Activated CD8-positive, alpha-beta memory T cell treated with anti-CD3 and anti-CD28 coated beads for 48 hours (primary cell): ENCODE results near the gene SEMA3D.

ENCODE experiments used
- DNase-seq, 3 experiments: peaks; one replicate each; pipeline ENCODE4 v3.0.0-alpha.2; 2020; ENCODE audit warnings: low read depth in 2 of 3, low spot score in 2 of 3

Gene SEMA3D

DNA sequence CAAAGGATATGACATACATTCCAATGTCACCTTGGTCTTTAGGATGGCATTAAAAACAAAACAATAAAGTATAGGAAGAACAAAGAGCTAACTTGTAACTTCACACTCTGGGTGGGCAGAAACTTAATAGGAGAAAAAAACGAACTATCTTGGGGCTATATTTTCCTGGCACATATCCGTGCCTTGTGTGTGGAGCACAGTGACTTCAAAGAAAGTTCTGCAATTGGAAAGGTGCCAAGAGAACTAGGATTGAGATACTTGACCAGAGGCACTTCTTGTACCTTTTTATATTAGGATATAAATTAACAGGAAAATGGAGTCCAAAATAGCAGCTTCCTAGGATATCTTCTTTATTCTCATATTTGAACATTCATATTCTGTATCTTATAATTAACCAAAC lies 148.4 kb downstream of the SEMA3D start:
- no peak for DNase-seq

DNA sequence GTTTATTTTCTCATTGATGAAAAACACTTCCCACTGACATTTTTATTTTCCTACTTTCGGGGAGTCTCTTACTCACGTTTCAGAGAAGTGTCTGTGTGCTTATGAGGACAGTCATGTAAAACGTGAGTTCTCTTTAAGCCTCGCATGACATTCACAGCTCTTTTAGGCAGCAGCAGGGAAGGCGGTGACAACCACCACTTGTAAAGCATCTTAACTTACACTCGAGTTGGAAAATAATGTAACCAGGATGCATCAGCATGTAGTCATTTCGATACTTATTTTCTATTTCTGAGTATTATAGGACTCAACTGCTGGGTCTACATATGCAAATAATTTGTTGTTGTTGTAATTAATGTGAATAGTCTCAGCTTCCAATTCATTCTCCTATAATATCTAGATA lies 153.6 kb downstream of the SEMA3D start:
- no peak for DNase-seq

DNA sequence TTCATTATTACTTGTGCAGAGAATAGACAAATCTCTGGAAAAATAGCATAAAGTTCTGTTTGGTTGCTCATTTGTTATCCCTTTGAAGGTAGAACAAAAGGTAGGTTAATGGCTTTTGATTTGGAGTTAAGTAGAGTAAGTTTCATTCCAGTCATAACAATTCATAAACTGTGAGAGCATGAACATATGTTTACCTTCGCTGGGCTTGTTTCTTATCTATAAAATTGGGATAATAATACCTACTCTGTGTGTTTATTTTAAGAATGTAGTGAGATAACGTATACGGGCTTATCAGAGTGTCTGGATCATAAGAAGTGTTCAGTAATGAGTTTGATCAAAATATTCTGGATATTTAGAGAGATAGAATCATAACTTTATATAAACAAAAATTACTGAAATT lies 155.4 kb downstream of the SEMA3D start:
- no peak for DNase-seq

DNA sequence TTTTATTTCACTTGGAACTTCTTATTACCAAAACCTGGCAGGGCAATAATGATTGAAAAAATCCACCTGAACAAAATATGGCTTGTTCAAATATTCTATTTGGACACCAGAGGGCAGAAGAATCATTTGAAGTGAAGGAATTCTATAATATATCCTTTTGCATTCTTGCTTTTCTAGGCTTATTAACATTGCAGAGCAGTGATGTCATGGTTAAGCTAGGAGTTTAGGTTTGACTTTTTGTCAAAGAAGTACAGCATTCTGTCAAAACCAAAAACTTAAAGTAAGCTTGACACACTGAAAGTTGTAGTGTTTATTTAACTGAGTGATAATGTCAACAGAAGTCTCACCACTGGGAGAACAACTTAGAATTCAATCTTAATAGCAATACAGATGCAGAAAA lies 156.0 kb downstream of the SEMA3D start:
- DNase-seq, result no peak

DNA sequence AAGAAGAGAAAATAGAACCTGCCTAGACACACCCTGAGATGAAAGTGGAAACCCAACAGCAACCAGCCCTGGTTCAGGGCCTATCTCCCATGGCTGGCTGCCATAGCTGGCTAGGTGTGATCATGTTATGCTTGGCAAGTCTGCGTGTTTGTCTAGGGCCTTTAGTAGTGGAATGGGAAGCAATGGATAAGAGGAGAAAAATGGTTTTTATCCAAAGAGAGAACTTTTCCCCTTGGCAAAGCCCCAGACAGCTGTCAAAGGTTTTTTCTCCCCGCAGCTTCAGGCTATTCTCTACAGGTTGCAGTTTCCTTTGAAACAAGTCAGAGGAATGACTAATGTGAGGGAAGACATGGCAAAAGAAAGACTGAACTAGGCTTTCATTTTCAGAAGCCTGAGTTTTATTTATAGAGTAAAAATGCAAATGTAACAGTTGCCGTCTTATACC lies 161.5 kb downstream of the SEMA3D start:
- no peak for DNase-seq

DNA sequence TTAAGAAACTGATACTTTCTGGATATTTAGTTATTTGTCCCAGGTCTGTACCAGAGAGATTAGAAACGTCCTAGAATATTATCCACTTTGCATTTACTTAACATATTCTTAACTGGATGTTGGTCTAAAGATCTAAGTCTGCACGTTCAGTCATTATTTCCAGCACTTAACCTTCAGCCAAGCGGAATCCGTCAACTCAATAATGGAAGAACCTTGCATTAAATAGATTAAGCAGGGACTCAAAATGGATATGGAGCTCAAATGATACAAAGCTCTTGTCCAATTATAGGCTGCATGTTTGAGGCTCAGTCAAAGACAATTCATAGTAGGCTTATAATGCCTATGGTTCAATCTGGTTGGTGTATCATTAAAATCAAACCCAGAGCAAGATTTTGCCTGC lies 162.9 kb downstream of the SEMA3D start:
- no peak for DNase-seq

DNA sequence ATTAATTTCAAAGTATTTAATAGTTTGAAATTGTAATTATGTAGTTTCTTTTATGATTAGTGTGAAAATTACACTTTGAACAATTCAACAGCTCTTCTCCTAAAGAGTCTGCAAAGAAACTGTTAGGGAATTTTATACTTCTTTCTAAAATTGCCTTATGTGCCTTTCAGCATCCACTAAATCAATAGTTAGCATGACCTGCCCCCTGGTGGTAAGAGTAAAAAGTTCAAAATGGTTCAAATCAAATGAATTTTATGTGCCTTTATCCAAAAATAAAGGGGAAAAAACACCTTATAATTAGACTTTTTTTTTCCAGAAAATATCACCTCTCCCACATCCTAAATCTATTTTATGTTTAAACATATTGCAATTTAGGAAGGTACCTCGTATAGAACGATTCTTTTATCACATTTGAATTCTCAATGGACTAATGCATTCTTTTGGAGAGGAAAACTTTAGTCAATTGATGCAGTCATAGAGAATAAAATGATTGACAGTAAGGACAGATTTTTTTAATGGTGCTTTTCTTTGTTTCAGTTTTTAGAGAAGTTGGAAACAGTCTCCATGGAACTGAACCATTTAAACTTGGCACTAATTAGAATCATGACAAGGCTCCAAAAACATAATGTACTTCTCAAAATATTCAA lies 163.7 kb downstream of the SEMA3D start:
- DNase-seq, result no peak

DNA sequence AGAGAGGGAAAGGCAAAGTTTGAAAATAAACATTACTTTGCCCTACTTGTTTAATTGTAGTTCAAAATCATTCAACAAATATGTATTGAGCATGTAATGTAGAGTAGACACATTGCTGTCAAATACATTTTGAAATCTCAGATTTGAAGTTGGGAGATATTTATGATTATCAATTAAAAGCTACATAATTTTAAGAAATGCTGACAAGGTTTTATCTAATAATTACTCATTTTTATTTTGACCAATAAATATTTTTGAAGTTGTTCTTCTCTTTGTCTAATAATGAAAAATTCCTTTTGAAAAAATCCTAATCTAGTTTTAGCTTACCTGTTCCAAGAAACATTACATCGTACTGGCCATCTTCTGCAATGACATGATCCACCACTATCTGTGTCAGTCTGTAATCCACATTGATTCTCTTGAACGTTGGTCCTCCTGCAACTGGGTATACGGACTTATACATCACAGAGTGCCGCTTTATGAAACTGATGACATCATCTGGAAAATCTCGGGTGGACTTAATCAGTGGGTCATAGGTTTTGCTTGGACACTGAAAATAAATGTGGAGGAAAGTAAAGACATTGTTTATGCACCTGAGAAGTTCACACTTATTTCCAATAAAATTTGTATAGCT lies 164.7 kb downstream of the SEMA3D start:
- DNase-seq, result no peak

DNA sequence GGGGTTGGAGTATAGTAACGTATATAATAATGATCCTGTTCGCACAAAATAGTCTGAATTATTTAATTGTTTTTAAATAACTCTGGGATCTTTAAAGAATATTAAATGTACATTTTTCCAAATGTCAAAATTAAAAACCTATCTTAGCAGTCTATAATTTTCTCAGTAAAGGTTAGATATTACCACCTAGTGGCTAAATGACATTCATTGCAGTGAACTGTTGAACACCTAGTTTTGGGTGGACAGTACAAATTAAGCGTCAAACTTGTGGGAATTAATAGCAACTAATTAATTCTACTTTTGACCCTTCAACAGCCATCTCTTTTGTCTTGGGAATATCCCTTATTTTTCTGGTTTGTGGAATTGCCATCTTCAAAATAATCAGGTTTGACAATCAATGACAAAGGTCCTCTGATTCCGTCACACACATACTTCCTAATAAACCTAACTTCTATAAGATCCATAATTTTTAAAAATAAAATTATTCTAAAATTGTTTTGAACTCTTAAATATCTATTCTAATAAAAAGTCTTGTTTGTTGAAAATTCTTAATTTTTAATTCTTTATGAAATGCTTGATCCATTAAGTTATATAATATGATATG lies 165.7 kb downstream of the SEMA3D start:
- no peak for DNase-seq

DNA sequence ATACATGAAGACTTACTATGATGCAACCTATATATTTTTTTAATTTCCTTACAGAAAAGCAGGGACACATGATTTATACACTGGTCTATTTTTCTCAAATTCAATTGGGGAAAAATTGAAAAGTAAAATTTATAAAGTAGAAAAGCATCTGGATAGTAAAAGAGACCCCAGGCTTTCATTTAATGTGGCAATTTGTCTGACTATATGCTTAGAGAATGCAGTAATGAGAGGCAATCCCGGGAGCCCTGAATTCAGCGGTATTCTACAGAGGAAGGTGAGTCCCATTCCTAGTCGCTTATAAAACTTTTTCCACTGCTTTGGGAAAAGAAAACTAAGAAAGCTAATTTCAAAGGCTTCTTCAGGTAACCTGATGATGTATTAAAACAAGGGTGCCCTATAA lies 167.1 kb downstream of the SEMA3D start:
- DNase-seq, result no peak

DNA sequence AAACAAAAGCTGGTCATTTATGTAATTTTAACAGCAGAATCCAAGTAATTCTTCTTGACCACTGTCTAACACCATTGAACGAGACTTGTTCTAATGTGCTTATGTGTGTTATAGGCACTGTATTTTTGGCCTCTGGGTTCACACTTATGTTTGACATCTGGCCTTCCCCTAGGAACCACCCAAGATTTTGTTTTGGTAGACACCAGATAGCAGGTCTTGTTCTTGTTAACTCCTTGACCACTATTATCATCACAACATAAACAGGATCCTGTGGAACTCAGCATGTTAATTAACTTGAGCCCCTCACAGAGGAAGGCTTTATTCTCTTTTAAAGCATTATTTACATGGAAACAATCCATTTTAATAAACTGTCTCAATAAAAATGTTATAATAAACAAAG lies 167.7 kb downstream of the SEMA3D start:
- DNase-seq, result no peak

DNA sequence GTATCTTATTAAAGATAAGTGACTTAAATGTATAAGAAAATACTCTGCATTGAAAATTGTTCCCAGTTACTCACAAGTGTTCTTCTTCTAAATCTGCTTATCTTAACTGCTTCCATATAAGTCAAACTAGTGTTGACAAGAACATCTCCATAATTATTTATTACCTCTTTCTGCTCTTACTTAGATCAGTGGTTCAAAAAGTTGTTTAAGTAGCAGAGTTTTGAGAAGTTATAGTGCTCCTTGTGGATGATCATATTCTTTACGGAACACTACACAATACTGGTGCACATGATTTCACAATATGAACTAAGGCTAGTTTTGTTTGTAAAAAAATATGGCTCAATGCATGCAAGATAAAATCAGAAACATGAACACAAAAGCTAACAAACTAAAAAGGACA lies 168.4 kb downstream of the SEMA3D start:
- no peak for DNase-seq

DNA sequence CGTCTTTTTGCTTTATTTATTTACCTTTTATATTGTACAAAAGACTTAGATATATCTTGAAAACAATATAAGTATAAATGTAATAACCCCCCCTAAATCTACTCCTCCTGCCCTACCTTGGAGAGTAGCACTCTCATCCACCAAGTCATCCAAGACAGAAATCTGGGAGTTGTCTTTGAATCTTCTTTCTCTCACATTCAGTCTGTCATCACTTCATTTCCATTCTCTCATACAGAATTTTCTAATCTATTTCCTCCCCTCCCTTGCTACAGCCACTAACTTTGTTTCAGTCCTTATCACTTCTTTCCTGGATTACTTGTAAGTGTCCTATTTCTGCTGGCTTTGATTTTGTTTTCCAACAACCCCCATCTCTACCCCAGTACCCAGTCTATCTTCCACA lies 170.6 kb downstream of the SEMA3D start:
- no peak for DNase-seq

DNA sequence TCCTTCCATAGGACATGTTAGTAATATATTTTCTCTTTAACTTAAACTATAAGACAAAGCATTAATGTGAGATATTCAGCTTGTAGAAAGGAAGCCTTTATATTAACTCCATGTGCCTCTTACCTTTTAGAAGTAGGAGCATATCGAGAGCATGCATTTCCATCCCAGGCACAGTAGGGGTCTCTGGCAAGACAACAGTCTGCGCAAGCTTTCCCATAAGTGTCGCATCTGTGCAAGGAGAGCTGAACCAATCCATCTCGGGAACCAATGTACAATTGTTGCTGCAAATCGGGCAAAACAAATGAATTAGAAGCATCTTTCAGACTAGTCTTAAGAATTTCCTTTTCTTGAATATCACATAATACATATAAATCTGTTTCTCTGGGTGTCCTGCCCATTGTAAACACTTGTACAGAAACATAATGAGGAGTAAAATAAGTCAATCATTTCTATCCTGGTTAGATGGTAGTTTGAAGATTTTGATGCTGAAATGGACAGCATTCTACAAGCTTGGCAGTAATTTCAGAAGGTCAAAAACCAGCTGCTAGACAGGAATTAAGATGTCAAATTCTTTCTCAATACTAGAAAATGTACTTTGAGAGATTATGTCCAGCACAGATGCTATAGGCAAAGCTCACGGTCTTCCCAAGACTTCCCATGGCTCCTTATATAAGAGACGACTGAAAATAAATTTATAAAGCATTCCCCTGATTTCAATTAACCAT lies 171.8 kb downstream of the SEMA3D start:
- no peak for DNase-seq

DNA sequence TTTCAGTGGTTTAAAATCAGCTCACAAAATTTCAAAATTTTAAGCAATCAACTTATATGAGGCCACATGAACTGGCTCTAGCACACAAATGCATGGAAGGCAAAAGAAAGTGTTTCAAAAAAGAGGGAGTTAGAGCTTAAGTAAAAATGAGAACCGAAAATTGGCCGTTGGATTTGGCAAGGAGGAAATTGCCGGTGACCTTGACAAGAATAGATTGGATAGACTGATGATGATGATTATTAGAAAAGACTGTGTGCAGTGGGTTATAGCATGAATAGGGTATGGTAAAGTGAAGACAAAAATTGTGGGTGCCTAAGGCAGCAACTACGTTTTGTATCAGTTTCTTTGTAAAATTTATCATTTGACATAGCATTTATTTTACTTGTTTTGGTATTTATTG lies 175.7 kb downstream of the SEMA3D start:
- no peak for DNase-seq

DNA sequence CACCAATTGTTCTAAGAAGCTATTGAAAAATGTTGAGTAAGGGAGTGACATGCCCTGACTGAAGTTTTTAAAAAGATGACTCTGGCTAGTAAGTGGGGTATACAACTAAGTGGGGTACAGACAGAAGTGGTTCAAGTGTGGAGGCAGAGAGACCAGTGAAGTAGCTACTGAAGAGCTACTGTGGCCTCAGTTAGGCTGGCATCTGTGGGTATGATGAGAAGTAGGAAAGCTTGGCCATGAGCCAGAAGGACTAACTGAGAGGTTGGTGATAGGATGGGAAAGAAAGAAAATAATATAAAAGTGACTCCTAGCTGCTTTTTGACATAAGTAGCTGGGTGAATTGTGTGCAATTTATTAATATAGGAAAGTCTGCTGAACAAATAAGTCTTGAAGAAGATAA lies 176.6 kb downstream of the SEMA3D start:
- DNase-seq, result no peak

DNA sequence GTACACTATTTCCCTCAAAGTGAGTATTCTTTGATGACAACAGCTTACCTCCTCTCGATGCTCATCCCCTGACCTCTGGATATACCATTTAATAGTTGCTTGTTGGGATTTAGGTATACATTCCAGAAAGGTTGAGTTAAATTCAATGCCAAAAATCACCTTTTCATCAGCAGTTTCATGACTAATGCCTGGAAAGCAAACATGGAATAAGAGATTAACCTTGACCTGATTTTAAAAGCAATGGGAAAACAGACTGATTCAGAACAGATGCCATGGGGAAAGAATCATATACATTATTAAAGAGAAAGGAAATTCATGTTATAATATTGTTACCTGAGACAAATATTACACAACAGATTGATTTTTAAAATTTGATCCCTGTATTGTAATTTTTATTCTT lies 180.1 kb downstream of the SEMA3D start:
- no peak for DNase-seq

DNA sequence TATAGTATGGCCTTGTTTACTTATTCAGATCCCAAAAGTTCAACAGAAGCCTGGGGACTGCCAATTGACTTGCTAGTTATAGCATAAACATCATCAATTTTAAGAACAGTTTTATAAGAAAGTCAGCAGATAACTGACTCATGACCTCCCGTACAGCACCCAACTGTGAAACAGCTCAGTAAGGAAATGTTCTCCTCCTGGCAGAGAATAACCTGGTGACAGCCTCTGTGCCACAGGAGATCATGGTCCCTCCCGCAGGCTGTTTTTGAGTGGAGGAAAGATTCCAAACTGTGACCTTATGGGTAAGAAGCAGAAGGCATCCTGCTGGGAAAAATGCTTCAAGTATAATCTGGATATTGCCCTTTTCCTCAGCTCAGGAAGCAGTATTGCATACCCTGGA lies 182.5 kb downstream of the SEMA3D start:
- DNase-seq, result no peak

DNA sequence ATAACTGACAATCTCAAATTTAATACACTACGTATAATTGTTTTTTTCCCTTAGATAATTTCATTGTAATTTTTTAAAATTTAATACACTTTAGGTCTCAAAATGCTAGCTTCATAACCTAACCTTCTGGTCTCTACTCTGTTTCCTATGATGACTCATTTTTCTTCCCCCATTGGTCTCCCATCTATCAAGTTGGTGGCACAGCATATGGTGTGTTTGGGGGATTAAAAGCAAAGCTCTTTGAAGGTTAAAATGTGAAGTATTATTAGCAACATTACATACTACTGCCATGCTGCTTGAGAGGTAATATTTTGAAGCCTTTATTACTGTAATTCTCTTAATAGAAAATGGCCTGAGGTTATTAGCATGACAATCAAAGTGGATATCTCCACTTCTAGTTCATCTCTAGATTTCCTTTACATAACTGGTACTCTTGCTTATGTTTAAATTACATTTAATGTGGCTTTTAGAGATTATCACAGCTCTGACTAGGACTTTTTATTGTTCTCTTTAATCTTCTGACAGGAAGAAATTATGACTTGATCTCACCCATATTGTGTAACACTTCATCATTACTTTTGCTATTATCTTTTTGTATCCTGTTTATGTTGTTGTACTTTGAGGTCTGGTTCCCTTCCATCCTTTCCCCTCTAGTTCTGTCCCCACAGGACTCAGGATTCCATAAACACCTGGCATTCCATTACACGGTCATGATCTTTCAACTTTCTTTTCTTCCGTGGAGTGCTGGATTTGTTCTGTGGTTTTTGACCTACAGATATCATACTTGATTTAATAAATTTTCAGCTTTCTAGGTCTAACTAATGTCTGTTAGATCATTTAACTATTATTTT lies 185.1 kb downstream of the SEMA3D start:
- no peak for DNase-seq

DNA sequence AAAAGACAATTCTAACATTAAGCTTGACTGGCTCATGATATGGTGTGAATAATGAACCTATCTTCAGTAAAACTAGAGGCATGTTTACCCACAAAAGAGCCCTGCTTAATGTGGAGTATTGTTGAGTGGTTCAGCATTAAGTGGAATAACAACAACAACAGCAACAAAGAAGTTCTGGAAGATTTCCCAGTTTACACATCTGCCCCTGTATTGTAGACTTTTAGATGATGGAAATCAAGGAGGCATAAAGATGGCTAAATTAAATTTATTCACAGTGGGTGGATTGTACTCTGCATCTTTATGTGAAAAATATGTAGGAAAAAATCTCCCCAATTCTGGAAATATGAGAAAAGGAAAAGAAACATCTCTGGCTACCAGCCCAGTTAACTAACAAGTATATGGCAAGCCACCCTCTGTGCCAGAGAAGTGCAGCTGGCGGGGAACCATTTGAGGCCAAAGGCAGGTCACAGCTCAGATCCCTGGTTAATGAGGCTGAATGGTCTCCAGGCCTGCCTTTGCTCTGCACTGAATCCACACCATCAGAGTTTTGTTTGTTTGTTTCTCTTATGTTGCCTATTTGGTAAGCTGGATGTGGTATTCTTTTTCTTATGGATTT lies 186.0 kb downstream of the SEMA3D start:
- no peak for DNase-seq

DNA sequence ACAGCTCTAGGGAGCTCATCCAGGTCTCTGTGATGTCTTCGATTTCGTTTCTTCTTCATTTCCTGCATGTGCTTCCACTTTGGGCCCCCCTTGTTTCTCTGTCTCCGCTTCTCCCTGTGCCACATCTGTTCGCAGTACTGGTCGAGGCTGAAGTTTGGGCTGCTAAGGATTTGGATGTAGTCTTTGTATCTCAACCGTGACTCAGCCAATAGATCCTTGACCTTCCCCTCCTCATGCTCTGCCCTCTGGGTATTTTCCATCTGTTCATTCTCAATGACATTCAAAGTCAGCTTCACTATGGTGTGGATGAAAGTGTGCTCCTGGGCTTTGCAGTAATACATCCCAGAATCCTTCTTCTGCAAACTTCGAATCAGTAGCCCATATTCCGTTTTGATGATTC lies 187.4 kb downstream of the SEMA3D start:
- DNase-seq, result no peak
